ENCODE data around the gene POLR1B.
"Not testable (repeated sequence)": the region's sequence is repeated elsewhere in the genome, so short reads cannot be mapped to it uniquely, and the experiment has no call there.

The POLR1B gene

DNA sequence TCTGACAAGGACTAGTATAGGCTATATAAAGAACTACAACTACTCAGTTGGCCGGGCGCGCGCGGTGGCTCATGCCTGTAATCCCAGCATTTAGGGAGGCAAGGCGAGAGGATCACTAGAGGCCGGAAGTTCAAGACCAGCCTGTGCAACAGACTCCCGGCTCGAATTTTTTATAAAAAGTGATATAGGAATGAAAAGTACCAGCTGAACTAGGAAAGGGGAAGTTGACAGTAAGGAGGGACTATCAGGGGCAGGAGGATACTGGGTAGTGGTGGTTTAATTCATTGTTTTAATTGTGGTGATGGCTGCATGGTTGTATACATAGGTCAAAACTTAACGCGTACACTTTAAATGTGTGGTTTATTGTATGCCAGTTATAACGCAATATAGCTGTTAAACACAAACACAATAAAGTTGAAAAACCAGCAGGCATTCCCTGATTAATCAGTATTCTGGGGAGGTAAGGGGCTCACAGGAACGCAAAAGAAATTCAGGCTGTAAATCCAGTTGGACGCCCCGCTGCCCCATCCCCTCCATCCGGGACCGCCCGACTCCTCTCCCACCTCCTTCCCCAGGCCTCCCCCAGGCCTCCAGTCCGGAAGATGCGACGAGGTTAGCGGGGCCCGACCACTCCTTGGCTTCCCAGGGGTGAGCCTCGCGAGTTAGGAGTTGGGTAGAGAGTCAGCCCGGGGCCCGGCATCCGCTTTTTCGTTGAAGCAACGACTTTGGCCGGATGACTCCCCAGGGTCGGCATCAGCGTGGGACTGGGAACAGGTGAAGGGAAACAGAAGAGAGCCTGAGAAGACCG lies 746 bp upstream of the POLR1B start:
- peak; percentile 58 for DNase-seq (ENCODE audit: low read depth)

DNA sequence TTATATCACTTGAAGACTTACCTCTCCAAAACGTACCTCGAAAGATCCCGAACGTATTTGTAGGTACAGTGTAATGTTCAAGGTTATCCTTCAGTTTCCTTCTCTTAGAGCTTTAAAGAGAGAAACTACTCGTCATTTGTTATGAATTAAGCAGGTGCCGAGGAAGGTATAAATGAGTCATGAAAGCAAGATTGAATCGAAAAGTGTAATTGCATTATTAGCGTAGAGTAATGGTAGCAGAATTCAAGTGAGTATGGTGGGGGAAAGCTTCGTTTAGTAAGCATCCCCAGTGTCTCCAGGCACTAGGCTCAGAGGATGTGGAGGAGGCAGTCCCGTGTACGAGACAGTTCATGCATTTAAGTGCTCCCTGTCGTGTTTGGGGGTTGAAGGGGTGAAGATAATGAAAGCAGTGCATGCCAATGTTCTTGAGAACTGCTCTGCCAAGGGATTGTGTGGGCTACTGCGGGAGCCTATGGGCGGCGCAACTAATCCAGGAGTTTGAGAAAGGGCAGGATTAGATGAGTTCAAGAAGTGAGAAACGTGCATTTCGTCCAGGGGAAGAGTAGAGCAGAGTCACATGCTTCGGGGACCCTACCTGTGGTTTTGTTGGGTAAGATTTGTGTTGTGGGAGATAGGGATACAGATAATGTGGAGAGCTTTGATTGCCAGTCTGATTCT lies 858 bp downstream of the POLR1B start:
- DNase-seq (ENCODE audit: low read depth), result peak; percentile 16

GRCh38 chr2:112547333-112547732 lies 5.1 kb downstream of the POLR1B start:
- peak; percentile 95 for DNase-seq (ENCODE audit: low read depth)

GRCh38 chr2:112548980-112549379 lies 6.7 kb downstream of the POLR1B start:
- DNase-seq (ENCODE audit: low read depth), result no peak

GRCh38 chr2:112566104-112566503 lies 23.8 kb downstream of the POLR1B start:
- DNase-seq (ENCODE audit: low read depth), result no peak

- not testable (repeated sequence) for DNase-seq (ENCODE audit: low read depth)
Measured at GRCh38 chr2:112566508-112566907, 24.2 kb downstream of the POLR1B start.

GRCh38 chr2:112572005-112572404 lies 29.7 kb downstream of the POLR1B start:
- no peak for DNase-seq (ENCODE audit: low read depth)

DNA sequence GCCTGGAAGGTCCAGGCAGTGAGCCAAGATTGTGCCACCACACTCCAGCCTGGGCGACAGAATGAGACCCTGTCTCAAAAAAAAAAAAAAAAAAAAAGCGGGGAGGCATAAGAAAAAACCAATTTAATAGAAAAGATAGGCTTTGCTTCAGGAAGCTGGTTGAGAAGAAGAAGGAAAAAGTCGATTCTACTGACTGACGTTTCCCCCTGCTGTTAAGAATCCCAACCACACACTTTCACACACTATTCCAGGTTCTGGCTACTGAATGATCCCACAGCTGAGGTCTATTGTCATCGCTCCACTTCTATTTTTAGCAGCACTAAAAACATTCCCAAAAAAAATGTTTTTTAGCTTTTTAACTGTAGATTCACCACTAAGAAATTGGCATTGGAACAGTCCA lies 35.5 kb downstream of the POLR1B start:
- peak; percentile 14 for DNase-seq (ENCODE audit: low read depth)

- DNase-seq (ENCODE audit: low read depth), result peak; percentile 84
Measured at GRCh38 chr2:112579241-112579640, 37.0 kb downstream of the POLR1B start.

DNA sequence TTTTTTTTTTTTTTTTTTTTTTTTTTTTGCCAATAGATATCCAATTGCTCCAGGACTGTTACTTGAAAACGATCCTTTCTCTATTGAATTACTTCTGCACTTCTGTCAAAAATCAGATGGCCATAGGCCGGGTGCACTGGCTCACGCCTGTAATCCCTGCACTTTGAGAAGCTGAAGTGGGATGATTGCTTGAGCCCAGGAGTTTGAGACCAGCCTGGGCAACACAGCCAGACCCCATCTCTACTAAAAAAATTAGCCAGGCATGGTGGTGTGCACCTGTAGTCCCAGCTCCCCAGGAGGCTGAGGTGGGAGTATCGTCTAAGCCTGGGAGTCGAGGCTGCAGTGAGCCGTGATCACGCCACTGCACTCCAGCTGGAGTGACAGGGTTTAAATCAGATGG lies 37.8 kb downstream of the POLR1B start:
- no peak for DNase-seq (ENCODE audit: low read depth)

GRCh38 chr2:112582314-112582746 lies 40.1 kb downstream of the POLR1B start:
- DNase-seq (ENCODE audit: low read depth), result peak; percentile 65

DNA sequence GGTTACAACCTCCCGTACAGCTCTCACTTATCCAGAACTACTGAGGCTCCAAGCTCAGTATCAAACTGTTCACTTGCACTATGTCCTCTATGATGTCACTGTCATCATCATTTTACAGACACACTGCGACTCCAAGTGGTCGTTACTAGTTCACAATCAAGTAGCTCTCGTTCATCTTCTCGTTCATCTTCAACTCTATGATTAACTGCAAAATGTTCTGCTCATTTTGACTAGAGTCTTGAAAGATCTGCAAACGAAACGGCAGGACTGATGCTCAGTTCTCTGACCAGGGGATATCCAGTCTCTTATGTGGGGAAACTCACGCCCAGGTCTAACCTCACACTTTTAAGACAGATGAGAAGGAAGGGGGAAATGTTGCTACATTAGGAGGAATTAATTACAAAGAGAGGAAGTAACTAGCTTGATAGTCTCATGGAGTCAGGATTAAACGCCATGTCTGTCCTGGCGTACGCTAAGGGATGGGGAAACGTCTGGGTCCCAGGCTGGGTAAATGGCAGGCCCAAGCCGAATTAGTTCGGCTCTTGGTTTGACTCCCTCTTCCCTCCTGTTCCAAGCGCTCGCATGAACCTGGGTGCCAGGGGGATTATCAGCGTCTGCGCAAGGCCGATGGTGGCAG lies 41.4 kb downstream of the POLR1B start:
- no peak for DNase-seq (ENCODE audit: low read depth)

DNA sequence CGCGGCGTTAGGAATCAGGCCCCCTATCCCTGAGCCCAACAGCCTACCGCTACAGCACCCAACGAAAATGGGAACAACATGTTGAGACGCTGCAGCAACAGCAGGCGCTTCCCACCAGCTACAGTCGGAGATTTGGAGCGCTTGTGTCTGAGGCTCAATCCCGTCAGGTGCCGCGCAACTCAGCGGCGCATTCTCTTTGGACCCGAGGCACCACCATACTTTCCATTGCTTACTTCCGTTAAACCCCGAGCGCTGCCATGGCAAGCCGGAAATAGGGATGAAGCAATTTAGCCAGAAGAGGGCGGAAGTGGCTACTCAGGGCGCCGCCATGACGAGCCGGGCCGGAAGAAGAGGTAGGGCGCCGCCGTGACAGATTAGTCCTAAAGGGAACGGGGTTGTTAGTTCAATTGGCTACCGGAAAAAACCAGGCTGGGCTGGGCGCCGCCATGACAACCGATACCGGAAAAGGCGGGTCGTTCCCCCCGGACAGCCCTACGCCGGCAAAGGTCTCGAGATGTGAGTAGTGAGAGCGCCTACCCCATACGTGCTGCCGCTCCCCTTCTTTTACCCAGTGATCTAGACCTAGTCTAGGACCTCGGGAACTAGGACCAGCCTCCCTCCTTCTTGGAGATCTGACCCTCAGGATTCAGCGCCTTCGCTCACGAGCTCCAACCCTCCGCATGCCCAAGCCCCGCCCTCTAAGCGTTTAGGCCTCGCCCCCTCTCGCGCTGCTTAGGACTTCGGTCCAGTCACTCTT lies 42.0 kb downstream of the POLR1B start, which contains the start of gene CHCHD5:
CHCHD5 (plus strand) TSS at position 476 of the 757 bp plus-strand sequence; CDS start at position 515, 39 bp downstream.
- peak; percentile 96 for DNase-seq (ENCODE audit: low read depth)

GRCh38 chr2:112584891-112585250 lies 42.6 kb downstream of the POLR1B start:
- DNase-seq (ENCODE audit: low read depth), result no peak

DNA sequence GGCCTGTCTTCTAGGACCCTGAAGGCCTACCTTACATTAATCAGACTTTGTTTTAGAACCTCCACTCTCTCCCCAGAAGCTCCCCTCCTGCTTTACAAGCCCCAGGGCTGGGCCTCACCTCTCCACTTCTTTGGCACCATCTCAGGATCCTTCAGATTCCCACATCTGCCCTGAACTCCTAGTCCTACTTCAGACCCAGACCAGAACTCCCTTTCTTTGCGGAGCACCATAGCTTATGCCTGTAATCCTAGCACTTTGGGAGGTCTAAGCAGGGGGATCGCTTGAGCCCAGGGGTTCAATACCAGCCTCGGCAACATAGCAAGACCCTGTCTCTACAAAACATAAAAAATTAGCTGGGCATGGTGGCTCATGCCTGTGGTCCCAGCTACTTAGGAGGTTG lies 43.1 kb downstream of the POLR1B start:
- no peak for DNase-seq (ENCODE audit: low read depth)

- DNase-seq (ENCODE audit: low read depth), result no peak
Measured at GRCh38 chr2:112585873-112586464, 43.7 kb downstream of the POLR1B start.

DNA sequence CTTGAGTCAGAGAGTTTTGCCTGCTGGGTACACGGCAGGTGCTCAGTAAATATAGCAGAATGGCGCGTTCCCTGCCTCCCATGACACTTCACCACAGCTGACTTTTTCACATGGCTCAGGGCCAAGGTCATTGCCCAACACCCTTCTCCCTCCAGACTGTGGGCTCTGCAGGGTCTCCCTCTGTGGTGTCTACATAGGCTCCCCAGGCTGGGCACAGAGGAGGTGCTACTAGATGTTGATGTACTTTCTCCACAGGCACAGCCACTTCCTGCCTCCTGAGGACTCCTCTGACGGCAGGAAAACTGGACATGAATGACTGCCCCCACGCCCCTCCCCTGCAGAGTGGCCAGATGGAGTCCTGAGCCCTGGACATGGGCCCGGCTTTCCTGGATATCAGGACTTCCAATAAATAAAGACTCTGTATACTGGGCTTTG lies 46.4 kb downstream of the POLR1B start:
- peak; percentile 13 for DNase-seq (ENCODE audit: low read depth)

GRCh38 chr2:112591413-112591812 lies 49.1 kb downstream of the POLR1B start:
- DNase-seq (ENCODE audit: low read depth), result no peak

GRCh38 chr2:112593736-112594135 lies 51.5 kb downstream of the POLR1B start:
- DNase-seq (ENCODE audit: low read depth), result no peak

- DNase-seq (ENCODE audit: low read depth), result no peak
Measured at GRCh38 chr2:112597537-112598322, 55.5 kb downstream of the POLR1B start.

- no peak for DNase-seq (ENCODE audit: low read depth)
Measured at GRCh38 chr2:112600634-112601033, 58.4 kb downstream of the POLR1B start.
